ENCODE data around the gene PIH1D2. TPM values are rescaled to one million over a fixed set of nuclear protein-coding genes. Genes with fewer than 3 reads are reported as not detected.

The PIH1D2 gene
- total and polyA plus RNA-seq, 9 of the 15 experiments (the other 6 are each of a cell fraction or from before 2014, with no cell fraction given) = 1.5 to 5.4 (median 3.0) TPM

- TF ChIP-seq RREB1 (CRISPR knock-in tag; IDR thresholded peaks at IDR 0.05) (no peak), MYNN (IDR thresholded peaks at IDR 0.05) (no peak), MYNN (CRISPR knock-in tag; IDR thresholded peaks at IDR 0.05) (no peak), ZBTB7A (IDR thresholded peaks at IDR 0.05; ENCODE audit: borderline replicate concordance, control insufficient read depth, low read depth, low read length) (no peak), ZNF12 (CRISPR knock-in tag; IDR thresholded peaks at IDR 0.05) (no peak), CBFA2T3 (IDR thresholded peaks at IDR 0.05) (no peak), LARP7 (IDR thresholded peaks at IDR 0.05) (no peak), BRD9 (IDR thresholded peaks at IDR 0.05; ENCODE audit: low read depth, partially characterized antibody) (no peak), VEZF1 (CRISPR knock-in tag; IDR thresholded peaks at IDR 0.05) (no peak), PTTG1 (tag; IDR thresholded peaks at IDR 0.05; ENCODE audit: low read depth) (no peak), NFE2L1 (tag; IDR thresholded peaks at IDR 0.05; ENCODE audit: borderline replicate concordance, low read depth) (no peak), BRD4 (IDR thresholded peaks at IDR 0.05) (no peak)
- TF ChIP-seq, protein P1, sequence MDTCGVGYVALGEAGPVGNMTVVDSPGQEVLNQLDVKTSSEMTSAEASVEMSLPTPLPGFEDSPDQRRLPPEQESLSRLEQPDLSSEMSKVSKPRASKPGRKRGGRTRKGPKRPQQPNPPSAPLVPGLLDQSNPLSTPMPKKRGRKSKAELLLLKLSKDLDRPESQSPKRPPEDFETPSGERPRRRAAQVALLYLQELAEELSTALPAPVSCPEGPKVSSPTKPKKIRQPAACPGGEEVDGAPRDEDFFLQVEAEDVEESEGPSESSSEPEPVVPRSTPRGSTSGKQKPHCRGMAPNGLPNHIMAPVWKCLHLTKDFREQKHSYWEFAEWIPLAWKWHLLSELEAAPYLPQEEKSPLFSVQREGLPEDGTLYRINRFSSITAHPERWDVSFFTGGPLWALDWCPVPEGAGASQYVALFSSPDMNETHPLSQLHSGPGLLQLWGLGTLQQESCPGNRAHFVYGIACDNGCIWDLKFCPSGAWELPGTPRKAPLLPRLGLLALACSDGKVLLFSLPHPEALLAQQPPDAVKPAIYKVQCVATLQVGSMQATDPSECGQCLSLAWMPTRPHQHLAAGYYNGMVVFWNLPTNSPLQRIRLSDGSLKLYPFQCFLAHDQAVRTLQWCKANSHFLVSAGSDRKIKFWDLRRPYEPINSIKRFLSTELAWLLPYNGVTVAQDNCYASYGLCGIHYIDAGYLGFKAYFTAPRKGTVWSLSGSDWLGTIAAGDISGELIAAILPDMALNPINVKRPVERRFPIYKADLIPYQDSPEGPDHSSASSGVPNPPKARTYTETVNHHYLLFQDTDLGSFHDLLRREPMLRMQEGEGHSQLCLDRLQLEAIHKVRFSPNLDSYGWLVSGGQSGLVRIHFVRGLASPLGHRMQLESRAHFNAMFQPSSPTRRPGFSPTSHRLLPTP (IDR thresholded peaks at IDR 0.05; ENCODE audit: borderline replicate concordance, extremely low read depth, insufficient read length) = no peak
- TF ChIP-seq, protein P2, sequence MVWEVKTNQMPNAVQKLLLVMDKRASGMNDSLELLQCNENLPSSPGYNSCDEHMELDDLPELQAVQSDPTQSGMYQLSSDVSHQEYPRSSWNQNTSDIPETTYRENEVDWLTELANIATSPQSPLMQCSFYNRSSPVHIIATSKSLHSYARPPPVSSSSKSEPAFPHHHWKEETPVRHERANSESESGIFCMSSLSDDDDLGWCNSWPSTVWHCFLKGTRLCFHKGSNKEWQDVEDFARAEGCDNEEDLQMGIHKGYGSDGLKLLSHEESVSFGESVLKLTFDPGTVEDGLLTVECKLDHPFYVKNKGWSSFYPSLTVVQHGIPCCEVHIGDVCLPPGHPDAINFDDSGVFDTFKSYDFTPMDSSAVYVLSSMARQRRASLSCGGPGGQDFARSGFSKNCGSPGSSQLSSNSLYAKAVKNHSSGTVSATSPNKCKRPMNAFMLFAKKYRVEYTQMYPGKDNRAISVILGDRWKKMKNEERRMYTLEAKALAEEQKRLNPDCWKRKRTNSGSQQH (CRISPR knock-in tag; IDR thresholded peaks at IDR 0.05) = no peak
Measured at GRCh38 chr11:112103446-112103845, 29.6 kb upstream of the PIH1D2 start (continued).
